SK-N-MC (cell line): ENCODE results near the gene NTRK2.

ENCODE experiments used
- DNase-seq: peaks from one replicate; pipeline ENCODE4 v3.0.0-alpha.2; 2011; ENCODE audit warnings: low read depth, low spot score
- H3K27ac ChIP-seq: fragments of 200-600 bp; sonication (generic); 2 replicates; pipeline ENCODE4 v1.5.1; 2016; ENCODE audit warnings: mixed run types
- H3K36me3 ChIP-seq: fragments of 200-600 bp; sonication (generic); 2 replicates; pipeline ENCODE4 v1.6.1; 2017; ENCODE audit warnings: antibody characterized with exemption, low read length, mixed read lengths; ENCODE audit not compliant: insufficient read depth
- H3K4me3 ChIP-seq: fragments of 200-600 bp; sonication (generic); 2 replicates; pipeline ENCODE4 v1.5.1; 2016
- H3K9ac ChIP-seq: fragments of 200-600 bp; sonication (generic); 2 replicates; pipeline ENCODE4 v1.8.0; 2017; ENCODE audit warnings: mixed run types, mixed read lengths; ENCODE audit not compliant: insufficient read length
- H3K9me3 ChIP-seq: fragments of 200-600 bp; sonication (generic); 2 replicates; pipeline ENCODE4 v1.6.1; 2017; ENCODE audit warnings: low read depth, mild to moderate bottlenecking, antibody characterized with exemption, low read length, moderate library complexity, mixed read lengths
- EZH2 ChIP-seq: fragments of 200-600 bp; sonication (generic); IDR thresholded peaks from one replicate; pipeline ENCODE4 v1.6.1; 2017; ENCODE audit warnings: antibody characterized with exemption
- FOXP2 ChIP-seq: optimal IDR thresholded peaks from 2 replicates; pipeline ENCODE3; 2011; ENCODE audit warnings: mild to moderate bottlenecking, moderate library complexity; ENCODE audit not compliant: insufficient read depth; ENCODE audit errors: extremely low read length, control extremely low read depth
- POLR2AphosphoS5 ChIP-seq: IDR thresholded peaks from 2 replicates; pipeline ENCODE4 v1.6.1; 2012; ENCODE audit warnings: mild to moderate bottlenecking, low read depth, low read length, borderline replicate concordance

NTRK2 gene

DNA sequence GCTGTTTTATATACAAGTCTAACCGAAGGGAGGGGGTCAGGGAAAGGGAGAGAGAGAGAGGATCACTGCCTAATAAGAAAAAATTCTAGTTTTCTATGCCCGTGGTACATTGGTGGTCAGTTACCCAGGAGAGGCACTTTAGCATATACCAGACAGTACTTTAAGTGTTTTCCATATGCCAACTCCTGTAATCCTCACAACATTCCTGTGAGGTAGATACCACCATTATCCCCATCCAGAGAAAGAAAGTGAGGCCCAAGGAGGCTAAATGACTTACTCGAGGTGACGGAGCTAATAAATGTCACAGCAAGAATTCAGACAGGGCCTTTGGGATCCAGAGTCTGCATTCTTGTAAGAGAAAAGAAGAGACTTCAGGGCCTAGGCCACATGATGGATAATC, 161.8 kb downstream of the NTRK2 start:
- H3K9ac ChIP-seq, result no peak overlapping the region
- no peaks in the 10 kb centered on the region for H3K36me3 ChIP-seq
- no peak overlapping the region for H3K27ac ChIP-seq
- H3K4me3 ChIP-seq, result no peak overlapping the region
- no peaks in the 10 kb centered on the region for H3K9me3 ChIP-seq
- no peak for TF ChIP-seq POLR2AphosphoS5
- TF ChIP-seq FOXP2, result no peak
- TF ChIP-seq EZH2, result no peak
- no peak for DNase-seq

DNA sequence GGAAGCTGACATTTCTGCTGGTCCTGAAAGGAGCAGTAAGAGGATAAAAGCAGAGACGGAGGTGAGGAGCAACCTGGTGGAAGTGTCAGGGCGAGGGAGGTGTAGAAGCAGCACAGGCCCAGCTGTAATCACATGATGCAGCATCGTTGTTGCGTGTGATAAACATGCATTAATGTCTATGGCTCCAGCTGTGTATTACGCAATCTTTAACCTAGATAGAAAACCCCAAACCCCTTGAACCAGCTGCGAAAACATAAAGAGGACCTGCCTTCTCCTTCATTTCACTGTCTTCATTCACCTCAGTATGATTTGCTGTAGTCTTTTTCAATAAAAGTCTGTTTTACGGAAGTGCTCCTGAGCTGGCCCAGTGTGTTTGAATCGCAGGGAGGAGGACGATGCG, 162.9 kb downstream of the NTRK2 start:
- Histone ChIP-seq H3K9me3 (no peaks in the 10 kb centered on the region), H3K9ac (no peak overlapping the region), H3K36me3 (no peaks in the 10 kb centered on the region), H3K27ac (no peak overlapping the region), H3K4me3 (no peak overlapping the region)
- DNase-seq, result no peak
- TF ChIP-seq FOXP2 (no peak), POLR2AphosphoS5 (no peak), EZH2 (no peak)

DNA sequence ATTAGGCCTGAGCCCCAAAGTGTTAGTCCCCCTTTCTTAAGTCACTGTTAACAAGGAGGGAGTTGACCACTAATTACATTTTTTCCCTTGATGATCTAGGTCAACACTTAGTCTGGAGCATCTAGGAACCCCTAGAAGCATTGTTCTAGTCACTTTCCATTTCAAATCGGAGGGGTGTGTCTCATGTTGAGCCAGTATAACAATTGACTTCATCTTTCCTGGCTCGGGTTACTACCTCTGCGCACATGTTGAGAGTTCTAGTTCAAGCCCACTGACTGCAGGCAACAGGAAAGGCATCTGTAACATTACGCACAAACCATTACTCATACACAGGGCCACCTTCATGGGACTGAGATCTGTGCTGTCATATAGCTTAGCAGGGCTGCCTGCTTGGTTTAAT, 164.9 kb downstream of the NTRK2 start:
- H3K9ac ChIP-seq, result no peak overlapping the region
- H3K27ac ChIP-seq, result no peak overlapping the region
- TF ChIP-seq FOXP2 (no peak), EZH2 (no peak), POLR2AphosphoS5 (no peak)
- H3K9me3 ChIP-seq, result no peaks in the 10 kb centered on the region
- H3K4me3 ChIP-seq, result no peak overlapping the region
- no peaks in the 10 kb centered on the region for H3K36me3 ChIP-seq
- no peak for DNase-seq

DNA sequence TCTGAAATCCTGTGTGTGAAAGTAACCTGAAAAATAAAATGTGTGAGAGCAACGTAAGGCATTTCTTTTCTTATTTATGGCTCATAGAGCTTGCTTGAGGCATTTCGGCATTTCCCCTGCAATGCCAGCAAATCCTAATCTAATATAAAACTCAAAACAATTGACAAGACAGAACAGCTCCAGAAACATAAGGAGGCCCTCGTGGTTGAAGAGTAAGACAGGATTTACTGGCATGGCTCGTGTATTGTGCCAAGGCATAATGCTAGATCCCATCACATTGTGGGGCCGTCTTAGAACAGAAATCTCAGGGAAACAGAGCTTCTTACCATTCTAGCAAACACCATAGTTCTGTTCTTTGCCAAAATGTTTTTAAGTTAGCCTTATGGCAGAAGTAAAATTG, 166.2 kb downstream of the NTRK2 start:
- H3K36me3 ChIP-seq, result no peaks in the 10 kb centered on the region
- no peaks in the 10 kb centered on the region for H3K9me3 ChIP-seq
- no peak overlapping the region for H3K4me3 ChIP-seq
- DNase-seq, result no peak
- no peak overlapping the region for H3K27ac ChIP-seq
- TF ChIP-seq POLR2AphosphoS5, result no peak
- TF ChIP-seq FOXP2, result no peak
- TF ChIP-seq EZH2, result no peak
- no peak overlapping the region for H3K9ac ChIP-seq

DNA sequence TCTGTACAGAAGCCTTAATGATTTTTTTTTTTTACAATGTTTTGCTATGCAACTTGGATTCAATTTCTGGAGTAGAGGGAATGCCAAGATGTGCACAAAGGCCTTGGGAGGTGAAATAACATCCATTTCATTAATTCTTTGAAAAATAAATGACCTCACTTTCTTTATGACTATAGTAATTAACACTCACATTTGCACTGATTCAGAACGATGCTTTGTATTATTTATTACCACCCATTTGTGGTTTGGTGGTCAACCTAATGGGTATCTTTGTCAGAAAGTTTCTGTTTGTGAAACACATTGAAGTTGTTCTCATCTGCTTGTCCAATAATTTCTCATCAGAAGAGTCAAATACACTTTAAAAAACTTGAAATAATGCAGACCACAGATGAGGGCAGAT, 169.3 kb downstream of the NTRK2 start:
- Histone ChIP-seq H3K9me3 (no peaks in the 10 kb centered on the region), H3K36me3 (no peaks in the 10 kb centered on the region), H3K9ac (no peak overlapping the region), H3K4me3 (no peak overlapping the region), H3K27ac (no peak overlapping the region)
- no peak for DNase-seq
- TF ChIP-seq POLR2AphosphoS5, result no peak

DNA sequence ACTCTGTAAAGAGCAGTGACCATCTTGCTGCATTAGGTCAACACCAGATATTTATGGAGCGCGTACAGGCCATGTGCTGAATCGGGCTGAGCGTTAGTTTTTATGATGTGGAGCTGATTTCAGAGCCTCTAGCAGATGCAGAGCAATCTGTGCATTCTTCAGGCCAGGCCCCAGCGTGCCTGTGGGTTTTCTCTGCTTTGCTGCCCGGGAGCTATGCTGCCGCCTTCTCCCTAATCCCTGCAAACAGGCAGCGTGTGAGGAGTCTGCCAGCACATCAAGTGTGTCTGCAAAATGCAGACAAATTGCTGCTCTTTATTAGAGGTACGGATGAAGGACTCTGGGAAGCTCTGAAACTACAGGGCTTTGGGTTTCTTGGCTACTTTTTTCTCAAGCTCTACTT, 170.0 kb downstream of the NTRK2 start:
- Histone ChIP-seq H3K27ac (no peak overlapping the region), H3K9ac (no peak overlapping the region), H3K9me3 (no peaks in the 10 kb centered on the region), H3K4me3 (no peak overlapping the region), H3K36me3 (no peaks in the 10 kb centered on the region)
- TF ChIP-seq EZH2, result no peak
- TF ChIP-seq POLR2AphosphoS5, result no peak
- no peak for TF ChIP-seq FOXP2
- no peak for DNase-seq

DNA sequence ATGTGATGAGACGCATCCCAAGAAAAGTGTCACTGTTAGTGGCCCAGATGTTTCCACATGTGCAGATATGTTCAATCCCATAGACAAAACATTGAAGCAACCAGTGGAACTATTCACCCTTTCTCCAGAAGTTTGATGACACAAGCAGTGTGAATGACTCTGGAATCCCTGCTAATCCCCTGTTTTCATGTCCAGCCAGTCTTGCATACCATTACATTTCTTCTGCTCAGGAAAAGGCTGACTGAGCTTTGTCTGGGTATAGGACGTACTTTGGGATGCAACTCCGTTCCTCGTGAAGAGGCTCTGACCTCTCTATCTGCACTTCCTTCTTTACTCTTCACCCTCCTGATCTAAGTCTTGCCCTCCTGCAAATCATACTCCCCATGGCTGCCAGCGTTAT, 172.4 kb downstream of the NTRK2 start:
- Histone ChIP-seq H3K27ac (no peak overlapping the region), H3K4me3 (no peak overlapping the region), H3K36me3 (no peaks in the 10 kb centered on the region), H3K9ac (no peak overlapping the region), H3K9me3 (no peaks in the 10 kb centered on the region)
- TF ChIP-seq FOXP2 (no peak), POLR2AphosphoS5 (no peak)
- no peak for DNase-seq

DNA sequence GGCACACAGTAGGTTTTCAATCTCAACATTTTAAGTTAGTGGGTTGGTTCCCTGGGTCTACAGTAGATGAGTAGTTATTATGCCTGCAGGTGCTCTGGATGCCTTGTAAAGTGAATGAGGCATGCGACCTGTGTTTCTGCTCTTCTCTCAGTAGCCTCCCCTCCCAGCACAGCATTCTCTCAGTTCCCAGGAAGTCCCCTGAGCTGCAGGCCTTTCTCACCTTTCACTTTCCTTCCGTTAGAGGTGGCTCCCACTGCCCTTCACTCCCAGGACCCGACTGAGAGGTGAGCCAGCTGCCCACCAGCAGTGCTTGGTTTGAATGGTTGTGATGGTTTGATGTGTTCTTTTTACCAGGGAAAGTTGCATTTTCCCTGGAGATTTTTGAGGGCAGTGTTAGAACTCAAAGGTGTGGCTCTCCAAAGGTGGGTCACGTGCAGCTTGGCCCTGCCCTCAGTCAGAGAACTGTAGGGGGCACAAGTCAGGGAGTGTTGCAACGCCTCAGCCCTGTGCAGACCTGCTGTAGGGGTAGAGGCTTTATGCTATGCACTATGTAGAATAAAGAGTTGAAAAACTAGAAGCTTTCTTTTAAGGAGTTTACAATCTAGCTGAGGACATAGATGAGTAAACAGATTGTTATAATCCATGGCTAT, 173.8 kb downstream of the NTRK2 start:
- no peak overlapping the region for H3K9ac ChIP-seq
- H3K27ac ChIP-seq, result no peak overlapping the region
- no peaks in the 10 kb centered on the region for H3K9me3 ChIP-seq
- TF ChIP-seq FOXP2, result no peak
- TF ChIP-seq POLR2AphosphoS5, result no peak
- TF ChIP-seq EZH2, result no peak
- DNase-seq, result no peak
- H3K4me3 ChIP-seq, result no peak overlapping the region
- no peaks in the 10 kb centered on the region for H3K36me3 ChIP-seq

DNA sequence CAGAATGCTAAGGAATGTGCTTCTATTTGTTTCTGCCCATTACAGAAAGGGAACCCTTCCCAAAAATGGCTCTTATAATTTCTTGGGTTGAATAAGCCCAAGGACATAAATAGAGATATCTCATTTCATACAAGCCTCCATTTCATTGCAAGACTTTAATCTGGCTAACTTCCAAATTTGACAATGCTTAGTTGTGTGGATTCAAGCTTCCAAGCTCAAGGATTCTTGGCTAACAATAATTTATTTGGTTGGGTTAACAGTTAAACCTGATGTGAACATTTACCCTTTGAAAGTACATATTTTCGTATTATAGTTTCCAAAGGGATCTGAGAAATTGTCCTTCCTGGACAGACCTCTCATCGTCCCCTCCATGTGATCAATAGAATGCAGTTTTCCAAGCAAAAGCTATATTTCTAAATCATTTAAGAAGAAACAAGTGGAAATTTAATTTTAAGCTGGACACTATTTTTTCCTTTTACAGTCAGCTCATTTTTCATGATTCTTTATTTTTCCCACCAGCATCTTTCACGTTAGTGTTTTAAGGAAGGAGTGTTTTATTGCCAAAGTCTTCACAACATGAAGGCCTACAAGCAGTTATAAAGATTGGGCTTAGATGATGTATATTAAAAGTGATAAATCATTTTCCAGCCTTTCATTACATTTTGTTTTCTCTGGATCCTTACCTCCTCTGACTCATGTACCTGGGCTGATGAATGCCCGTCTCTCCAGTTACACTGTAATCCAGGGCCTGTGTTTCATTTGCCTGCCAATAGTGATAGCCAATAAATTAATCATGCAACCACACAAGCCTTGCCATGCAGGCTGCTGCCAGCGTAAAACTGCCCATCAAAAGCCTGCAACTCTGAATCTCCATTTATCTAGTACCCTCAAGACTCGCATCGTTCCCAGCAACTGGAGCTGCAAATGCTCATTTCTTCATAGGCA, 176.7 kb downstream of the NTRK2 start:
- no peaks in the 10 kb centered on the region for H3K9me3 ChIP-seq
- H3K9ac ChIP-seq, result no peak overlapping the region
- no peak for DNase-seq
- H3K4me3 ChIP-seq, result no peak overlapping the region
- no peak overlapping the region for H3K27ac ChIP-seq
- H3K36me3 ChIP-seq, result no peaks in the 10 kb centered on the region
- TF ChIP-seq POLR2AphosphoS5, result no peak
- no peak for TF ChIP-seq EZH2
- no peak for TF ChIP-seq FOXP2
